Measurements from ENCODE around the gene HSPB8.

HSPB8 gene

GRCh38 chr12:119229837-119230236 lies 51.1 kb downstream of the HSPB8 start:
- no peak overlapping the region for H3K27ac ChIP-seq
- TF ChIP-seq CTCF (conservative IDR thresholded peaks at IDR 0.05), result no peak

- H3K27ac ChIP-seq, result no peak overlapping the region
- no peak for TF ChIP-seq CTCF (conservative IDR thresholded peaks at IDR 0.05)
Observed at GRCh38 chr12:119230807-119231206, 52.1 kb downstream of the HSPB8 start.

GRCh38 chr12:119231774-119232173 lies 53.0 kb downstream of the HSPB8 start:
- no peak overlapping the region for H3K27ac ChIP-seq
- TF ChIP-seq CTCF (conservative IDR thresholded peaks at IDR 0.05), result no peak

DNA sequence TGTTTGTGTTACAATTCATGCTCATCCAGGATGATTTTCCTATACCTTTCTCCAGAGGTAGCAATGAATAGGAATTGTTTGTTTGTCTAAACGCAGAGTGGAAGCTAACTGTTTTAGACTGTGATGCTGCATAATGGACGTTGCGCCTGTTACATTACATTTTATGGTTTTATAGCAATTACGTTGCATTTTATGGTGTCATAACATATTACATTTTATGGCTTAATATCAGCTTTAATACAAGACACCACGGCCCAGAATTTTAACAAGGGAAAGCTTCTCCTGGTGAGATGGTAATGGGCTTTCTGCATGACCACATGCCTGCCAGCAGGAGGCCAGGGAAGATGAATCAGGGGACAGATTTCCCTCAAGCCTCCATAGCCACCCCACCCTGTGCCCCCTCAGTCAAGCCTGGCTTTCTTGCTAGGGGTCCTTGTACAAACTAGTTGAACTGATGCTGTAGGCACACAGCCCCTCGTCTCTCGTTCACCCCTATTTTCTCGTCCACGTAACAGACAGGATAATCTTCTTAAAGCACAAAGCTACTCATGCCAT lies 56.5 kb downstream of the HSPB8 start:
- H3K27ac ChIP-seq, result no peak overlapping the region
- TF ChIP-seq CTCF (conservative IDR thresholded peaks at IDR 0.05), result peak; percentile 80

GRCh38 chr12:119236372-119236771 lies 57.6 kb downstream of the HSPB8 start:
- no peak for TF ChIP-seq CTCF (conservative IDR thresholded peaks at IDR 0.05)
- no peak overlapping the region for H3K27ac ChIP-seq

DNA sequence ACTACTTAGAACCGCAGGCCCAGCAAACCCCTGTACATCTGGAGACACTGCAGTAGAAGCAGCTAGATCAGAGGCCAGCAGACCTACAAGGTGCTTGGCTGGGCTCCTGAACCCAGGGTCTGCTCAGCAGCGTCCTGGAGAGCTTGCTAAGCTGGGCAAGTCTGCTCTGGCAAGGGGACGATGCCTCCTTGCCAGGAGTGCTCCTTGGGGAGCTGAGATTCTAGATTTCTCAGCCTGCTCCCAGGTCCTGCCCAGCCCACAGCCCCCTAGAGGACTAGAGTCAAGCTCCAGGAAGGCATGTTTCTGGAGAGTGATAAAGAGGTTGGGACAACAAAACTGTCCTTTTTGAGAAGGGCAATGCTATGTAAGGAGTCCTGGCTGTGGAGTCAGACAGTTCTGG lies 60.3 kb downstream of the HSPB8 start:
- TF ChIP-seq CTCF (conservative IDR thresholded peaks at IDR 0.05), result no peak; the same call in 1 of the 2 replicates
- H3K27ac ChIP-seq, result no peak overlapping the region

- no peak for TF ChIP-seq CTCF (conservative IDR thresholded peaks at IDR 0.05)
- H3K27ac ChIP-seq, result no peak overlapping the region
Observed at GRCh38 chr12:119241049-119241448, 62.3 kb downstream of the HSPB8 start.

Measured in VCaP (cell line).